Natural killer cell (primary cell): Measurements from ENCODE around the gene RASGRP4. TPM values are rescaled to one million over a fixed set of nuclear protein-coding genes. Genes with fewer than 3 reads are reported as not detected.

Experiments used
- ATAC-seq, 3 donors: fragments of 150-1000 bp in 2 of 3; fragments of 200-7000 bp in 1 of 3; cut with Tn5 transposase; 1 replicate in 1 of 3; 2 replicates in 2 of 3; pipeline ENCODE4 v1.10.0; 2021; ENCODE audit warnings: mild to moderate bottlenecking in 2 of 3, moderate library complexity in 2 of 3
- DNase-seq, 2 donors: peaks; one replicate each; pipeline versions ENCODE4 v3.0.0 to v3.0.0-alpha.2; 2013 to 2021; ENCODE audit warnings: mixed read lengths in 1 of 2
- H3K27ac ChIP-seq: one replicate; pipeline ENCODE4 v1.5.1; 2013; ENCODE audit warnings: mild to moderate bottlenecking, low read length
- H3K27me3 ChIP-seq: one replicate; pipeline ENCODE4 v1.6.1; 2013; ENCODE audit warnings: low read length; ENCODE audit not compliant: control insufficient read depth, insufficient read depth
- H3K36me3 ChIP-seq: one replicate; pipeline ENCODE4 v1.6.1; 2013; ENCODE audit warnings: low read length; ENCODE audit not compliant: control insufficient read depth, insufficient read depth
- H3K4me1 ChIP-seq: one replicate; pipeline ENCODE4 v1.6.1; 2013; ENCODE audit warnings: low read length; ENCODE audit not compliant: control insufficient read depth, insufficient read depth
- H3K4me3 ChIP-seq: one replicate; pipeline ENCODE4 v1.5.1; 2013; ENCODE audit warnings: low read length
- H3K9me3 ChIP-seq: one replicate; pipeline ENCODE4 v1.6.1; 2013; ENCODE audit warnings: low read length; ENCODE audit not compliant: control insufficient read depth, insufficient read depth
- H3K27ac Mint-ChIP-seq, 2 donors: one replicate each; pipeline ENCODE4 v1.8.0; 2022; ENCODE audit warnings: mild to moderate bottlenecking in 2 of 2, mixed read lengths in 2 of 2, moderate library complexity in 1 of 2
- H3K27me3 Mint-ChIP-seq, 2 donors: one replicate each; pipeline ENCODE4 v1.8.0; 2022; ENCODE audit warnings: low read depth in 2 of 2, mixed read lengths in 2 of 2
- H3K36me3 Mint-ChIP-seq: one replicate; pipeline ENCODE4 v1.8.0; 2022; ENCODE audit warnings: mixed read lengths
- H3K4me1 Mint-ChIP-seq, 2 donors: one replicate each; pipeline ENCODE4 v1.8.0; 2022; ENCODE audit warnings: mixed read lengths in 2 of 2
- H3K4me3 Mint-ChIP-seq: one replicate; pipeline ENCODE4 v1.8.0; 2022; ENCODE audit warnings: mild to moderate bottlenecking, moderate library complexity, mixed read lengths
- H3K9me3 Mint-ChIP-seq, 2 donors: one replicate each; pipeline ENCODE4 v1.8.0; 2022; ENCODE audit warnings: mixed read lengths in 2 of 2
- WGBS: methylation state at CpG from one replicate; pipeline ENCODE4 v1.1.7; 2013; ENCODE audit warnings: missing lambda C conversion rate; ENCODE audit not compliant: insufficient coverage; 5-methylcytosine and 5-hydroxymethylcytosine counted together
- intact Hi-C: fragments of 100-400 bp; cut with micrococcal nuclease; formaldehyde crosslinking; loops from one replicate; pipeline ENCODE4 v1.14.2; 2022
- total RNA-seq, 4 donors: library from RNA; stranded (reverse); fragments of 120-200 nt in 1 of 4; gene quantifications; one replicate each; pipeline versions ENCODE4 v1.2.3 to v1.2.4, GENCODE V29; 2013 to 2022
- TF ChIP-seq, protein P1 (sequence below): fragments of 200-600 bp; IDR thresholded peaks from one replicate; pipeline ENCODE4 v1.8.0; 2022; ENCODE audit warnings: antibody characterized with exemption

Gene RASGRP4
- total RNA-seq, 3 donors from 2014 or later (not counting 1 experiment from before 2014, with no cell fraction given): 2.3 to 9.3 (median 5.7) TPM

- no peaks in the 10 kb centered on the region for H3K36me3 Mint-ChIP-seq
- Histone ChIP-seq H3K27me3 (peaks cover 3% of the 10 kb centered on the region), H3K36me3 (no peaks in the 10 kb centered on the region), H3K27ac (no peak overlapping the region), H3K9me3 (no peaks in the 10 kb centered on the region), H3K4me1 (peaks cover 23% of the 10 kb centered on the region), H3K4me3 (peak overlapping the region; percentile 43)
- ATAC-seq (peak in 1 of 3 donors; percentile 7), DNase-seq (no peak)
- intact Hi-C loops: no loop called here
- peak overlapping the region in 1 of 2 donors; percentile 63 for H3K27ac Mint-ChIP-seq
- H3K27me3 Mint-ChIP-seq: peaks cover 5 to 15% of the 10 kb centered on the region in 2 donors
- H3K4me1 Mint-ChIP-seq: peaks cover 0 to 19% of the 10 kb centered on the region in 2 donors
- H3K4me3 Mint-ChIP-seq: peak overlapping the region; percentile 81
- TF ChIP-seq, protein P1, sequence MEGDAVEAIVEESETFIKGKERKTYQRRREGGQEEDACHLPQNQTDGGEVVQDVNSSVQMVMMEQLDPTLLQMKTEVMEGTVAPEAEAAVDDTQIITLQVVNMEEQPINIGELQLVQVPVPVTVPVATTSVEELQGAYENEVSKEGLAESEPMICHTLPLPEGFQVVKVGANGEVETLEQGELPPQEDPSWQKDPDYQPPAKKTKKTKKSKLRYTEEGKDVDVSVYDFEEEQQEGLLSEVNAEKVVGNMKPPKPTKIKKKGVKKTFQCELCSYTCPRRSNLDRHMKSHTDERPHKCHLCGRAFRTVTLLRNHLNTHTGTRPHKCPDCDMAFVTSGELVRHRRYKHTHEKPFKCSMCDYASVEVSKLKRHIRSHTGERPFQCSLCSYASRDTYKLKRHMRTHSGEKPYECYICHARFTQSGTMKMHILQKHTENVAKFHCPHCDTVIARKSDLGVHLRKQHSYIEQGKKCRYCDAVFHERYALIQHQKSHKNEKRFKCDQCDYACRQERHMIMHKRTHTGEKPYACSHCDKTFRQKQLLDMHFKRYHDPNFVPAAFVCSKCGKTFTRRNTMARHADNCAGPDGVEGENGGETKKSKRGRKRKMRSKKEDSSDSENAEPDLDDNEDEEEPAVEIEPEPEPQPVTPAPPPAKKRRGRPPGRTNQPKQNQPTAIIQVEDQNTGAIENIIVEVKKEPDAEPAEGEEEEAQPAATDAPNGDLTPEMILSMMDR: no peak
- 20% methylated on average over 23 of the region's 23 CpGs for WGBS
- H3K9me3 Mint-ChIP-seq: no peaks in the 10 kb centered on the region
Measured at GRCh38 chr19:38360839-38361631, 65.0 kb downstream of the RASGRP4 start.

DNA sequence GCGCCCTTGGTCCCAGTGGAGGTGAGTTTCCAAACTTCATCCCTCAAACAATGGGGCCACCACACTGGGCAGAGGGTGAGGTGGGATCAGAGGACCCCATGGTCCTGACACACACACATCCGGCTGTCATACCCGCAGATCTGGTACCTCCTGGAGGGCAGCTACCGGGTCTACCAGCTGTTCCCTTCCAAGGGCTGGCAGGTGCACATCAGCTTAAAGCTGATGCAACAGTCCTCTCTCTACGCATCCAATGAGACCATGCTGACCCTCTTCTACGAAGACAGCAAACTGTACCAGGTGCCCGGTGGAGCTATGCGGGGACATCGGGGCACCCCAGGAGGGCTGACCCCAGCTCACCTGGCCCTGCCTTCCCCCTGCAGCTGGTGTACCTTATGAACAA is 65.7 kb downstream of the RASGRP4 start:
- intact Hi-C loops: no loop called here
- peaks cover 0 to 19% of the 10 kb centered on the region in 2 donors for H3K4me1 Mint-ChIP-seq
- no peak overlapping the region for H3K27ac Mint-ChIP-seq
- Histone ChIP-seq H3K36me3 (no peaks in the 10 kb centered on the region), H3K4me1 (peaks cover 23% of the 10 kb centered on the region), H3K4me3 (no peak overlapping the region), H3K27ac (no peak overlapping the region), H3K27me3 (peaks cover 3% of the 10 kb centered on the region), H3K9me3 (no peaks in the 10 kb centered on the region)
- no peaks in the 10 kb centered on the region for H3K9me3 Mint-ChIP-seq
- peaks cover 5 to 15% of the 10 kb centered on the region in 2 donors for H3K27me3 Mint-ChIP-seq
- DNase-seq (no peak), ATAC-seq (no peak)
- H3K36me3 Mint-ChIP-seq: no peaks in the 10 kb centered on the region
- WGBS: 87% methylated on average over 9 of the region's 9 CpGs
- TF ChIP-seq, protein P1: no peak
- peak overlapping the region; percentile 77 for H3K4me3 Mint-ChIP-seq

GRCh38 chr19:38359242-38360021 is 66.6 kb downstream of the RASGRP4 start:
- peaks cover 0 to 19% of the 10 kb centered on the region in 2 donors for H3K4me1 Mint-ChIP-seq
- H3K4me3 Mint-ChIP-seq: peak overlapping the region; percentile 54
- ATAC-seq (no peak), DNase-seq (no peak)
- no peaks in the 10 kb centered on the region for H3K36me3 ChIP-seq
- H3K9me3 ChIP-seq: no peaks in the 10 kb centered on the region
- no peak overlapping the region for H3K27ac ChIP-seq
- 62% methylated on average over 18 of the region's 18 CpGs for WGBS
- TF ChIP-seq, protein P1: no peak
- peaks cover 23% of the 10 kb centered on the region for H3K4me1 ChIP-seq
- no peaks in the 10 kb centered on the region for H3K36me3 Mint-ChIP-seq
- no peak overlapping the region for H3K4me3 ChIP-seq
- H3K27ac Mint-ChIP-seq: no peak overlapping the region
- intact Hi-C loops: no loop called here
- peaks cover 5 to 15% of the 10 kb centered on the region in 2 donors for H3K27me3 Mint-ChIP-seq
- no peaks in the 10 kb centered on the region for H3K9me3 Mint-ChIP-seq
- H3K27me3 ChIP-seq: peaks cover 3% of the 10 kb centered on the region

Other genes with a start within 250 kb of the RASGRP4 start
- gene DPF1, start 202.0 kb downstream of the RASGRP4 start, total RNA-seq: not detected
- 1 to 10 TPM in 2 of 3 donors, not detected in 1; 1.1 to 1.6 TPM for gene PPP1R14A, start 169.8 kb downstream of the RASGRP4 start, total RNA-seq
- gene SPINT2, start 161.6 kb downstream of the RASGRP4 start, total RNA-seq: 10 to 100 TPM in 1 of 3 donors, 1 to 10 TPM in 2; 2.7 to 13.7 (median 6.9) TPM
- 1 to 10 TPM in 2 of 3 donors, not detected in 1; 1.5 to 4.0 TPM for gene C19orf33, start 122.0 kb downstream of the RASGRP4 start, total RNA-seq
- gene YIF1B, start 110.3 kb downstream of the RASGRP4 start, total RNA-seq: 10 to 100 TPM; 23.2 to 28.4 (median 24.1) TPM
- 1 to 10 TPM; 2.1 to 6.2 (median 2.5) TPM for gene KCNK6, start 106.4 kb downstream of the RASGRP4 start, total RNA-seq
- 10 to 100 TPM; 16.6 to 29.2 (median 25.6) TPM for gene CATSPERG, start 90.4 kb downstream of the RASGRP4 start, total RNA-seq
- 100 to 1,000 TPM; 109 to 115 (median 109) TPM for gene PSMD8, start 51.6 kb downstream of the RASGRP4 start, total RNA-seq
- not detected for gene GGN, start 38.2 kb downstream of the RASGRP4 start, total RNA-seq
- gene SPRED3, start 37.5 kb downstream of the RASGRP4 start, total RNA-seq: 1 to 10 TPM; 1.1 to 4.2 (median 1.3) TPM
- 10 to 100 TPM; 36.9 to 42.1 (median 41.6) TPM for gene FAM98C, start 23.1 kb downstream of the RASGRP4 start, total RNA-seq
- gene RYR1, start 7.5 kb upstream of the RASGRP4 start, total RNA-seq: 1 to 10 TPM in 1 of 3 donors, under 1 TPM in 2; 0.05 to 1.0 (median 0.65) TPM
- gene MAP4K1, start 191.7 kb upstream of the RASGRP4 start, total RNA-seq: 100 to 1,000 TPM; 162 to 201 (median 163) TPM
- 100 to 1,000 TPM; 232 to 262 (median 238) TPM for gene EIF3K, start 193.0 kb upstream of the RASGRP4 start, total RNA-seq
- gene ACTN4, start 221.4 kb upstream of the RASGRP4 start, total RNA-seq: 100 to 1,000 TPM; 443 to 595 (median 541) TPM